CD4-positive, alpha-beta T cell treated with Interleukin-17A for 1 hour (primary cell): ENCODE measurements around the gene THEM4.

Experiments
- DNase-seq: peaks from one replicate; pipeline ENCODE4 v3.0.0-alpha.2; 2020

The THEM4 gene

GRCh38 chr1:151909167-151910149 lies at the start of gene THEM4:
Gene THEM4, minus strand, starts transcription at chr1:151909511. Its CDS starts 53 bp downstream, at chr1:151909458.
- peak; percentile 93 for DNase-seq

DNA sequence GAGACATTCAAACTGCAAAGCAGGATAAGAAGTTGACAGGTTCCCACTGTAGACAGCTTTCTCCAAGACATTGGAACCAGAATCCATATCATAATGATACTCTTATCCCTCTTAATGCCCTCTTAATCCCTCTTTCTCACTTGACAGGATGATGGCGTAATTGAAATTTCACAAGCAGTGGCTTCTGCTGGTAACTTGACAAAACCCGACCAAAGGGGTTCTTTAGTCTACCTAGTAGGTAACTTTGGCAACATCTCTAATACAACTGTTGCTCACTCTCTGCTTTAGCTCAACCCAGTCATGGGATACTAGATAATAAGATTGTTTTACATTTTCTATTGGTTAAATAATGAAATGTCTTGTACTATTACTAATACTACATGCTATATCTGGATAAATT lies 49.6 kb upstream of the THEM4 start:
- DNase-seq: no peak

GRCh38 chr1:151956957-151957497 lies 47.7 kb upstream of the THEM4 start:
- no peak for DNase-seq

DNA sequence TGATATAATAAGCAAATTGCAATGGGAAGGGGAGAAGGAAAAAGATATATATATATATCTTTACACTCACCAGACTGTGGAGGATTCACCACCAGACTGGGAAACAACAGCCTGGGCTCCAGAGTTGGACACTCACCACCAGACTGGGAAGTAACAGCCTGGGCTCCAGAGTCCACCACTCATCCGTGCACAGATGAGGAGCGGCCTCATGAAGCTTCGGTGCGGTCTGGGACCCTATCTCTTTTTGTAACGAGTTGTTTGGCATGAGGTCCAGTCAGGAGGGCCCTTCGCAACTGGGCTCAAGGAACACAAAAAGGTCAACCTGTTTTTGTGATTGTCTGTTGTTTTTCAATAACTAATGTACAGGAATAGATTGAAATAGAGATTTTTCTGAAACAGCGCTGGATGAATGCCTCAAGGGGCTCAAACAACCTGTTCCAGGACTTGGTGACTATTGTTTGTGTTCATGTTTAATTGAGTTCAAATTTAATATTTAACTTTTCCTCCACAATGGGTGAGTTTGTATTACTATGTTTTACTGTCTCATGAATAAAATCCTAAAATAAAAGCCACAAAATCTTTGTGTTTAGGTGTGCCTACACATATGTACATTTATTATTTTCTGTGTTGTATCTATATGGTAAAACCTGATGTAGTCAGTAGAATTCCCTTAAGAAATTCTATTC lies 44.2 kb upstream of the THEM4 start:
- no peak for DNase-seq

GRCh38 chr1:151952811-151953210 lies 43.5 kb upstream of the THEM4 start:
- DNase-seq: no peak

DNA sequence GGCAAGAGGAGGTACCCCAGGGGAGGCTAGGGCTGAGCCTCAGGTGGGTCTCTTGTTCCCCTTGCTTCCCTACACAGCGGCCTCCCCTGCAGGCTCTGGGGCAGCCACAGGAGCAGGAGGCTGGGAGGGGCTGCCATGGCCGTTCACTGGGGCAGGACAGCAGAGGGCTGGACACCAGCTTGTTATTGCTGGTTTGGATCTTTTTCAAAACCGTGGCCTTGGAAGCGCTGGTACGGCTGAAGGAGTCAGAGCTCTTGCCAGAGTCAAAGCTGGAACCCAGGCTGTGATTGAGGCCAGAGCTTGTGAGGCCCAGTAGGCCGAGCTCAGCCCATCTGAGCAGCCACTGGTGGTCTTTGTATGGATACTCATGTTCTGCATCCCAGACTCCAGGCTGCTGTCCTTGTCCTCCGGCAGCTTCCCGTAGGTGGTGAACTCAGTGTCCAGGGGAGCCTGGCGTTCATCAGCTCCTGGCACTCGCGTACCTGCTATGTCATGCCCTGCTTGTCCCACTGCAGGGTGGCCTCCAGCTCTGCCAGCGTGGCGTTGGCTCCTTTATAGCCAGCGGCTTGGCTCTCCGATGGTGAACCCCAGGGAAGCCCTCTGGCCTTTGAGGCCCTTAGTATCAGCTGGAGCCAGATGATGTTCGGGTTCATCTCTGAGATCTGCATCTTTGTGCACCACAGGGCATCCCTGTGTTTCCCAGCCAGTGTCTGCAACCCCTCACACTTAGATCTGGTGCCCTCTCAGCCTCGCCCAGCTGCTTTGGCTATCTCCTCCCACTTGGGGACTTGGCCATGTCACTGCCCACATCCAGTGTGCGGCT lies 40.3 kb upstream of the THEM4 start:
- DNase-seq: no peak

DNA sequence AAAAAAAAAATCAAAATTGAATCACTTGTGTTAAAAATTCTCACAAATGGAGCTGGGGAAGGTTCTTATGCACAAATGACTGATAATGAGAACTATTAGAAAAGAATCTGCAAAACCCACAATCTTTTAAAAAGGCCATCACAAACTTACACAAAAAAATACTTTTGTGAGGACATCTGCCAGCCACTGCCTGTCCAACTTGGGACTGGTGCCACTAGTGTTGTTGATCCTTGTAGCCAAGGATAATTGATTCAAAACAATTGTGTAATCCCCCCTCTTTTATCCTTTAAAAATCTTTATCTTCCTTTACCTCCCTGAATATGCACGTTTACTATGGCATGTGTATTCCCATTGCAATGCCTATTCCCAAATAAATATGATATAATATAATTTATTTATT lies 39.2 kb upstream of the THEM4 start:
- no peak for DNase-seq

GRCh38 chr1:151947140-151947539 lies 37.8 kb upstream of the THEM4 start:
- no peak for DNase-seq

DNA sequence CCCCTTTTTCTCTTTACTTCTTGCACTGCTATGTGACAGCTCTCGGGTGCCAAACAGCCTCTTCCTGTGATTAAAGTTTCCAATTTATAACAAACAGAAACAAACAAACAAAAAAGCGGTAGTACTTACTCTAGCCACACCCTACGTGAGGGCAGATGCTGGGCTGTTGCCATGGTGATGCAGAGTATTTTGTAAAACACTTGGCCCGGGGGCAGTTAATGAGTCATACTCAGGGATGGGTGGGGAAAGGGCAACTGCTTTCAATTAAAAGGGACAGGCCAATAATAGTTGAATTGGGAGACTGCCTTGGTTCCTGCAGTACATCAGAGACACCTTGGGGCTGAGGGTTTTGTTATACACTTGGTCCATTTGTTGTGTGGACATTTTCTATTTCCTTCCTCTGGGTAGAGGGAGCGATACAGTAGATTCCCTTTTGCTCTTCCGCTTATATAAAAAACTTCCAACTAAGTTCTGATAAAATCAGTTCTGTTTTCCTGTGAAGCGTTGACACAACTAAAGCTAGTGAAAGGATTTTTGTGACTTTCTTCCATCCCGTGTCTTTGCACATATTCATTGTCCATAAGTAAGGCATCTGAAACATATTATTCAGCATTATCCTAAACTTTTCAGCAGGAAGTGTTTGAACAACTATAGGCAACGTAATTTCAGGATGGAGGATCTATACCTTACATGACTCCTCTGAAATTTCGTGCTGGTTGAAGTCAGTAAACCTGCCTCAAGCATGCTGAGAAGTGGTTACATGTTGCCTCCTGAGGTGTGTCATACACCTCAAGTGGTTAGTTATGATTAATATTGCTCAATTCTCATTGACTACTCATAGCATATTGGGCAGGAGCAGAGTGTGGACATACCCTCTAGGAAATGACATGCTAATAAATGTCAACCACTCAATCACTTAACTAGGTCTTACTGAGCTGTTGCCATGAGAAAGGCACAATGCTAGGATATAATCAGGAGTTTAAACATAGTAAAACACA lies 36.7 kb upstream of the THEM4 start:
- DNase-seq: peak; percentile 97

DNA sequence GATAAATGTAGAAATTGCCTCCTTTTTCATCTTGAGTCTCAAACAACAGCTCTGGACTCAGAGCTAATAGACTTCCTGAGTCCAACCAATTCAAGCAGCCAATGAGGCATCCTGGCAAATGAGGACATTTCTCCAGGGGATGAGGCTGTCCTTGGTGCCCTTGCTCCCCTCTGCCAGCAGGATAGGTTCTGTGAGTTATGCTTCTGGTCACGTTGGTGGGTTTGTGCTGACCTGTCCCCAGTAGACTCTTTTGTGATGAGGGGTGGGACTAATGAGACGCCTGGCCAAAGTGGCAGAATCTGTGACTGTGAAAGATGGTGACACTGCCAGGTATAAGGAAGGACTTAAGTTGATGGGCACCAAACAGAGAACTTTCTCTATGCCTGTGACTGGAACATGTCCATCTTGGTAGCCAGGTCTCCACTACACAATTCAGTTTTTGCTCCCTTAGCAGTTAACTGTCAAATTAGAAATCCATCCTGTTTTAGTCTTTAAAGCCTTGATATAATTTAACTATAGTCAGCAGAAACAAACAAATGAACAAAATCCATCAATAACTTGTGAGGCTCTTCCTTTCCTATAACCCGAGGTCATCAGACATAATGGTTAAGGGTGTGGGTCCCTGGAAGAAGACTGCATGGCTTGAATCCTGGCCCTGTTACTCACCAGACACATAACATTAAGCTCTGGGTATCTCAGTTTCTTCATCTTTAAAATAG lies 35.7 kb upstream of the THEM4 start:
- DNase-seq: peak; percentile 31

DNA sequence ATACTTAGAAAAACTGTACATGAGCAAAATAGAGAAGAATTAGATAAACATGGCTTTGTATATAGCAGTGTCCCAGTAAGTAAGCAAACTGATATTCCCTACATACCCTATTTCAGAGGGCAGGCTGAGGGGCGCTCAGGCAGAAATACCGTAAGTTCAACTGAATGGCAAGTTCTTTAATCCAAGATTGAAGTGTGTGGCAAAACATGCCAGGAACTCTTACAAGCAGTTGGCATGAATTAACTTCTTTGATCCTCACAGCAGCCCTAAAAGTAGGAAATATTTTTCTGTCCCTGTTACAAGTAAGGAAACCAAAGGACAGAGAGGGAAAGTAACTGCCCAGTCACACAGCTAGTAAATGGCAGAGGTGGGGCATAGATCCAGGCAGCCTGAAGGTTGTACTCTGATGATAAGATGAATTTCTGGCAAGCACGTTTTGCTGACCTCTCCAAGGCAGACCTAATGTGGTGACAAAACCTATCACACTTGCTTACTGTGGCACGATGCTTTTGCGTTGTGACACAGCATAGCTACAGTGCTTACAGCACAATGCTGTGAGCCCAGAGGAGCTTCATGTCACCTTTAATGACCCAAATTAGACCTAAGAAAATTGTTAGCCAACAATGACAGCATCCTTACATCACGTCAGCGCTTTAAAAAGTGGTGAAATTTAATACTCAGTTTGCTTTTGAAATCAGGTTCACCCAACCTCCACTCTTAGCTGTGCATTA lies 35.0 kb upstream of the THEM4 start:
- peak; percentile 52 for DNase-seq

- no peak for DNase-seq
Observed at GRCh38 chr1:151943591-151943990, 34.3 kb upstream of the THEM4 start.

DNA sequence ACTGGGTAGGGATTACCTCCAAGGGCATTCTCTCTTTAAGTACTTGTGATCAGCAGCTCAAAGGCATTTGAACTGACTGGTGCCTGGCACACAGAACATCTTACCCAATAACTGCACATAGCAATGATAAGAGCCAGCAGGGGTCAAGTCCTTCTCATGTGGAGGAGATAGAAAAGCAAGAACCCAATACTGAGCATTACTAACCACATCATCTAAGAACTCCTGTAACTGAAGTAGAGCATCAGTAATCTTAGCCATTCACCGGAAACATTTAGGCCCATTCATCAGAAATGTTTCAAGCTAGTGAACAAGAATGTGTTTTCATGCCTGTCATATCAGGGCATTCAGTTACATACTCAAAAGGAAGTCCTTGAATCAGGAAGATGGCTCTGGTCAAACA lies 33.6 kb upstream of the THEM4 start:
- DNase-seq: no peak

- DNase-seq: no peak
Observed at GRCh38 chr1:151940541-151940940, 31.2 kb upstream of the THEM4 start.

- DNase-seq: no peak
Observed at GRCh38 chr1:151939779-151940178, 30.5 kb upstream of the THEM4 start.

- no peak for DNase-seq
Observed at GRCh38 chr1:151939141-151939540, 29.8 kb upstream of the THEM4 start.

- DNase-seq: no peak
Observed at GRCh38 chr1:151936653-151937052, 27.3 kb upstream of the THEM4 start.

DNA sequence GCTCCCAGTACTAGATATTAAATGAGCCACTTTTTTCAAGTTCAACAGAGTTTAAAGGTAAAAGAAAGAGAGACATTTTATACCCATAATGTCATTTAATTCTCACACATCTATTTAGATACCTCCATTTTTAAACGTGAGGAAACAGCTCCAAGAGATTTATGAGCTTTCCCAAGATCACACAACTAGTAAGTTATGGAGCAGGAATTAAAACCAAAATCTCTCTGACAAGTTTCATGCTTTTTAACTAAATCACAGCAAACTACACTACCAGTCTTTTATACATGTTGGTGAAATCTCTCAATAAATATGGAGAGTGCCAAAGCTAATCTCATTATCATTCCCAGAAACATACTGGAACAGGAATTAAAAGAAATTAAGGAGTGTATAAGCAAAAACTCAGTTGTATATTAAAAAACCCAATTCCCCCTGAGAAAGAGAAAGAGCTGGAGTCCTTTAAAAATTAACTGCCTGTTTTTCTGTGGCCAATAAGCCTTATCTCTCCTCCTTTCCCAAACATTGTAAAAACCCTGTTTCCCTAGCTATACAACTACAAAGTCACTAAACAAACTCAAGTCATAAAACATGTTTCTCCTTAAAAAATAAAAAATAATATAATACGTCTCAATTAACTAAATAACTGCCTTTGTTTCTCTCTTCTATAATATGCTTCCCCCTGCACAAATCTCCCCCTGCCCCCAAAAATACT lies 26.7 kb upstream of the THEM4 start:
- no peak for DNase-seq

GRCh38 chr1:151935154-151935553 lies 25.8 kb upstream of the THEM4 start:
- no peak for DNase-seq
